GM19463 (cell line): ENCODE data around the gene RCN1.
"Not testable (repeated sequence)": the region's sequence is repeated elsewhere in the genome, so short reads cannot be mapped to it uniquely, and the experiment has no call there.

Source experiments
- ATAC-seq: cut with Tn5 transposase; IDR thresholded peaks from one replicate; pipeline ENCODE4 v1.9.1; 2021; ENCODE audit warnings: mild to moderate bottlenecking, moderate library complexity; ENCODE audit not compliant: unreplicated experiment

Gene RCN1

GRCh38 chr11:32090545-32091370 lies at the start of gene RCN1:
RCN1 (plus strand) TSS chr11:32091074; CDS start chr11:32091197, 123 bp downstream.
- ATAC-seq = peak; percentile 48

GRCh38 chr11:32043737-32044136 lies 47.1 kb upstream of the RCN1 start:
- ATAC-seq = no peak

GRCh38 chr11:32044158-32044863 lies 46.6 kb upstream of the RCN1 start:
- ATAC-seq = no peak

- ATAC-seq = no peak
Observed at GRCh38 chr11:32045456-32045855, 45.4 kb upstream of the RCN1 start.

- no peak for ATAC-seq
Observed at GRCh38 chr11:32050264-32050663, 40.6 kb upstream of the RCN1 start.

GRCh38 chr11:32052215-32052614 lies 38.7 kb upstream of the RCN1 start:
- peak; percentile 50 for ATAC-seq

- no peak for ATAC-seq
Observed at GRCh38 chr11:32053151-32053888, 37.6 kb upstream of the RCN1 start.

GRCh38 chr11:32055861-32056260 lies 35.0 kb upstream of the RCN1 start:
- no peak for ATAC-seq

- ATAC-seq = no peak
Observed at GRCh38 chr11:32056438-32056837, 34.4 kb upstream of the RCN1 start.

GRCh38 chr11:32059686-32060462 lies 31.0 kb upstream of the RCN1 start:
- no peak for ATAC-seq

- no peak for ATAC-seq
Observed at GRCh38 chr11:32062540-32062939, 28.3 kb upstream of the RCN1 start.

- not testable (repeated sequence) for ATAC-seq
Observed at GRCh38 chr11:32063031-32063430, 27.8 kb upstream of the RCN1 start.

- no peak for ATAC-seq
Observed at GRCh38 chr11:32065865-32066629, 24.8 kb upstream of the RCN1 start.

- ATAC-seq = no peak
Observed at GRCh38 chr11:32068134-32068870, 22.6 kb upstream of the RCN1 start.

- peak; percentile 72 for ATAC-seq
Observed at GRCh38 chr11:32069361-32070058, 21.4 kb upstream of the RCN1 start.

- ATAC-seq = no peak
Observed at GRCh38 chr11:32070692-32071091, 20.2 kb upstream of the RCN1 start.

GRCh38 chr11:32071811-32072210 lies 19.1 kb upstream of the RCN1 start:
- ATAC-seq = no peak

- no peak for ATAC-seq
Observed at GRCh38 chr11:32072872-32073643, 17.8 kb upstream of the RCN1 start.
